ENCODE data around the gene INPPL1. TPM values are rescaled to one million over a fixed set of nuclear protein-coding genes. Genes with fewer than 3 reads are reported as not detected.
A peak's percentile ranks its signal among the peaks of the same experiment; 100 is the strongest.

INPPL1 gene
- polyA plus RNA-seq, 1 donor, result 233 TPM

- DNase-seq, result no peak
Measured at GRCh38 chr11:72216638-72217037, 7.9 kb upstream of the INPPL1 start, which contains the start of gene FOLR2. Gene FOLR2 (plus strand): TSS chr11:72216794. CDS start chr11:72218585, 1,791 bp downstream.

GRCh38 chr11:72217841-72218240 lies 6.7 kb upstream of the INPPL1 start:
- DNase-seq, result no peak

GRCh38 chr11:72218251-72218745 lies 6.3 kb upstream of the INPPL1 start:
- DNase-seq, result no peak

- DNase-seq, result no peak
Measured at GRCh38 chr11:72220696-72221363, 3.7 kb upstream of the INPPL1 start.

GRCh38 chr11:72221386-72222075 lies 3.0 kb upstream of the INPPL1 start:
- no peak for DNase-seq

- DNase-seq, result no peak
Measured at GRCh38 chr11:72222106-72222891, 2.3 kb upstream of the INPPL1 start.

- peak; percentile 93 for DNase-seq
Measured at GRCh38 chr11:72222907-72223614, 1.5 kb upstream of the INPPL1 start.

- DNase-seq, result peak; percentile 86
Measured at GRCh38 chr11:72223615-72224563, 678 bp upstream of the INPPL1 start.

DNA sequence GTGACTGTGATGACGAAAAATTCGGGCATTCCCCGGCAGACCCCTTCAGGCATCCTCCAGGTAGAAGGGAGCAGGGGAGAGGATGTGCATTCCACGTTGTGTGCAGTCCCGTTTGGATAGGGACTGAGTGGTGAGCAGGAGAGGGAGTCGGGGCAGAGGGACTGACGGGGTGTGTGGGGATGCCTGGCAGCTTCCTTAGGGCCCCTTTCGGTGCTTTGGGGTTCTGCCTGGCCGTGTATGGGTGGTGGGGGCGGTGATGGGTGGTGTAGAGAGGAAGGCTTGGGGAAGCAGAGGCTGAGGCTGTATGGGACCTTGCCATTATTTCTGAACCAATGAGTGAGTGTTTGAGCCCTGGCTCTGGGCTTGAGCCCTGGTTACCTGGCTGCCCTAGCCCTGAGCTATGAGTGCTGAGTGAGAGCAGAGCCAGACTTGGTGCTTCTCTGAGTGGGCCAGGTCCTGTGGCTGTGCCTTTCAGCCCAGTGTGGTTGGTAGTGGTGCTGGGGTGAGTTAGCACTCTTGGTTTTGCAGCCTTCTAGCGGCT lies 914 bp downstream of the INPPL1 start:
- DNase-seq, result no peak

GRCh38 chr11:72226701-72227100 lies 2.1 kb downstream of the INPPL1 start:
- no peak for DNase-seq

DNA sequence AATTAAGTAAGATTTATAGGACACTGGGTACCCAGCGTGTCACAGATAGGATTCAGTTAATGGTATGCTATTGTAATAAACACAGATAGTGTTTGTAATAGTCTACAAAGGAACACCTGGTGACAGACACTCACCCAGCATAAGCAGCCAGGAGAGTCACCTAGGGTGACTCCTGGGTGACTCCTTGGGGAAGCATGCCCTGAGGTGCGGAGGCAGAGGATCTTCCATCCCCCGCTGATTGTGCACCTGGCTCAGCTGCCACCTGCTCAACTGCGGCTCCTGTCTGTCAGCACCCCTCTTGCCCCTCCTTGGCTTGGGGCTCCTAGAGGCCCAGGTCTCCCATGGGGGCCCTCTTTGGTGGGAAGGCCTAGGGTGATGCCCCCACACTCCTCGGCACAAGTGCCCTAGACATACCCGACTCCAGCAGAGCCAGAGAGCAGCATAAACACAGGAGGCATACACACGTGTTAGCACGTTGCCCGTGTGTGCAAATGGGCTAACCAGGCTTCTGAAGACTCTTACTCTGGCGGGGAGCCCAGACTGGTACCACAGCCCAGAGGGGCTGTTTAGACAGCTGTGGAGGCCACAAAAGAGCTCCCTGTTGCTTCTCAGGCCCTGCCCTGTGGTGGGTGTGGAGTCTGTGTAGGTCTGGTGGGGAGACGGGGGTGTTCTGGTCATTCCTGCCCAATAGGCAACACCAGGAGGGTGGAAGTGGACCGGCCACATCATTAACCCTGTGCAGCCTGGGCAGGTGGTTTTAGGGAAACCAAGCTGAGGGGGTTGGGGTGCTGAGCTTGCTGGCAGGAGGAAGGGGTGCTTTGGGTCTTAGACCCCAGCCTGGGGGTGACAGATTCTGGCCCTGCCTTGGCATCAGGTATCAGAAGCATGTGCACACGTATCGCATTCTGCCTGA lies 3.0 kb downstream of the INPPL1 start:
- DNase-seq, result no peak

DNA sequence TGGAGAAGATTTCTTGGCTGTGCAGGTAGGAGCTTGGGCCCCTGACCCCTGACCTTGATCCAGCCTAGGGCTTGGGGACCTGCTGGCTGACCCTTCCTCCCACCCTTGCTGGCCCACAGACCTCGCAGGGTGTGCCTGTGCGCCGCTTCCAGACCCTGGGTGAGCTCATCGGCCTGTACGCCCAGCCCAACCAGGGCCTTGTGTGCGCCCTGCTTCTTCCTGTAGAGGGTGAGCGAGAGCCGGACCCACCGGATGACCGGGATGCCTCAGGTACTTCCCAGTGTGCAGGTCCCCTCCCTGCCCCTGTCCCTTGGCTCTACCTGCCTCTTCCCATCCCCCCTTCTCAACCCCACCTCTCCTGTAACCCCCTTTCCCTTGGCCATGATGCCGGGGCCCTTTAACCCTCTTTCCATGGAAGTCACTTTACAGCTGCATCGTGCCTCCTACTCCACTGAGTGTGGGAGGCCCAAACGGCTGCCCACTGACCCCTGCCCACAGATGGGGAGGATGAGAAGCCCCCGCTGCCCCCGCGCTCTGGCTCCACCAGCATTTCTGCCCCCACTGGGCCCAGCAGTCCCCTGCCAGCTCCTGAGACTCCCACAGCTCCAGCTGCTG lies 3.8 kb downstream of the INPPL1 start:
- DNase-seq, result no peak

DNA sequence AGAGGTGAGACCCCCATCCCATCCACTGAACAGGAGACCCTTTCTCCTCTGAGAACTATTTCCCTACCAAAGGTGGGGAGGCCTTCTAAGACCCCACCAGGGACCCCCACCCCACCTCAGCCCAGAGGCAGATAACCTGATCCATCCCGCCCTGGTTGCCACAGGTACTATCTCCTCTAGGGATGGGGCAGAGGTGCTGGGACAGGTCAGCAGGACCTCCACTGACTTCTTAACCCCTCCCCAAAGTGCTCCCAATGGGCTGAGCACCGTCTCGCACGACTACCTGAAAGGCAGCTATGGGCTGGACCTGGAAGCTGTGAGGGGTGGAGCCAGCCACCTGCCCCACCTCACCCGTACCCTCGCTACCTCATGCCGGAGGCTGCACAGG lies 4.3 kb downstream of the INPPL1 start:
- no peak for DNase-seq

GRCh38 chr11:72229336-72229924 lies 4.9 kb downstream of the INPPL1 start:
- no peak for DNase-seq

- no peak for DNase-seq
Measured at GRCh38 chr11:72229925-72230763, 5.6 kb downstream of the INPPL1 start.

- DNase-seq, result no peak
Measured at GRCh38 chr11:72230764-72231365, 6.3 kb downstream of the INPPL1 start.

GRCh38 chr11:72231396-72232259 lies 7.1 kb downstream of the INPPL1 start:
- no peak for DNase-seq
